ENCODE results near the gene SLC30A4. TPM values are rescaled to one million over a fixed set of nuclear protein-coding genes. Genes with fewer than 3 reads are reported as not detected.

SLC30A4 gene
- total RNA-seq, 2 experiments from 2014 or later: 2.1 to 2.3 TPM

DNA sequence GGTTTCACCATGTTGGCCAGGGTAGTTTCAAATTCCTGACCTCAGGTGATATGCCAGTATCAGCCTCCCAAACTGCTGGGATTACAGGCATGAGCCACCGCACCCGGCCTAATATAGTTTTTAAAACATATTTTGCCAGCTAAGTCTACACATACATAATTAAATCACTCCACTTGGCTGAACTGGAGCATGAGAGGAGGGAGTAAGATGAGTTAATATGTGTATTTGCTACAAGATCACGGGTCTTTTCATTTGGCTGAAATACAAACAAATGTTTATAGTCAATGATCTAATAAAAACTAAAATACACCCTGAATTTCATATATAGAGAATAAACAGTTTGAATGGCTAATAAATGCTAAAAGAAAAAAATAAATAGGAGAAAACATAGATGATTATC is 25.3 kb downstream of the SLC30A4 start:
- intact Hi-C loops (cut with DNase I, micrococcal nuclease): no loop called here
- Mint-ChIP-seq H3K4me3 (no peak overlapping the region), H3K9me3 (no peaks in the 10 kb centered on the region), H3K4me1 (ENCODE audit: low read depth) (no peaks in the 10 kb centered on the region), H3K27me3 (no peaks in the 10 kb centered on the region), H3K27ac (no peak overlapping the region), H3K36me3 (ENCODE audit: low read depth) (no peaks in the 10 kb centered on the region)
- Histone ChIP-seq H3K4me3 (ENCODE audit: low read length) (no peak overlapping the region), H3K27ac (ENCODE audit: low read depth in 1 of 2, low read length in 2 of 2) (no peak overlapping the region), H3K9me3 (ENCODE audit: control insufficient read depth in 1 of 2, insufficient read depth in 1 of 2, low read length in 2 of 2) (no peaks in the 10 kb centered on the region), H3K27me3 (ENCODE audit: control insufficient read depth in 1 of 2, insufficient read depth in 2 of 2, low read length in 2 of 2) (no peaks in the 10 kb centered on the region), H3K4me1 (ENCODE audit: insufficient read depth, low read length) (no peaks in the 10 kb centered on the region), H3K36me3 (ENCODE audit: insufficient read depth, low read length) (no peaks in the 10 kb centered on the region)
- no peak for DNase-seq
- no peak for ATAC-seq (ENCODE audit: poor library complexity)
- TF ChIP-seq, protein P1, sequence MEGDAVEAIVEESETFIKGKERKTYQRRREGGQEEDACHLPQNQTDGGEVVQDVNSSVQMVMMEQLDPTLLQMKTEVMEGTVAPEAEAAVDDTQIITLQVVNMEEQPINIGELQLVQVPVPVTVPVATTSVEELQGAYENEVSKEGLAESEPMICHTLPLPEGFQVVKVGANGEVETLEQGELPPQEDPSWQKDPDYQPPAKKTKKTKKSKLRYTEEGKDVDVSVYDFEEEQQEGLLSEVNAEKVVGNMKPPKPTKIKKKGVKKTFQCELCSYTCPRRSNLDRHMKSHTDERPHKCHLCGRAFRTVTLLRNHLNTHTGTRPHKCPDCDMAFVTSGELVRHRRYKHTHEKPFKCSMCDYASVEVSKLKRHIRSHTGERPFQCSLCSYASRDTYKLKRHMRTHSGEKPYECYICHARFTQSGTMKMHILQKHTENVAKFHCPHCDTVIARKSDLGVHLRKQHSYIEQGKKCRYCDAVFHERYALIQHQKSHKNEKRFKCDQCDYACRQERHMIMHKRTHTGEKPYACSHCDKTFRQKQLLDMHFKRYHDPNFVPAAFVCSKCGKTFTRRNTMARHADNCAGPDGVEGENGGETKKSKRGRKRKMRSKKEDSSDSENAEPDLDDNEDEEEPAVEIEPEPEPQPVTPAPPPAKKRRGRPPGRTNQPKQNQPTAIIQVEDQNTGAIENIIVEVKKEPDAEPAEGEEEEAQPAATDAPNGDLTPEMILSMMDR (IDR thresholded peaks at IDR 0.05): no peak
- ChIA-PET POLR2A (interaction anchor here (0.6 kb wide), 1 partner anchor 141 kb away, joined by 5 read pairs; no protein-coding TSS in a partner anchor), CTCF (no interaction called here)

DNA sequence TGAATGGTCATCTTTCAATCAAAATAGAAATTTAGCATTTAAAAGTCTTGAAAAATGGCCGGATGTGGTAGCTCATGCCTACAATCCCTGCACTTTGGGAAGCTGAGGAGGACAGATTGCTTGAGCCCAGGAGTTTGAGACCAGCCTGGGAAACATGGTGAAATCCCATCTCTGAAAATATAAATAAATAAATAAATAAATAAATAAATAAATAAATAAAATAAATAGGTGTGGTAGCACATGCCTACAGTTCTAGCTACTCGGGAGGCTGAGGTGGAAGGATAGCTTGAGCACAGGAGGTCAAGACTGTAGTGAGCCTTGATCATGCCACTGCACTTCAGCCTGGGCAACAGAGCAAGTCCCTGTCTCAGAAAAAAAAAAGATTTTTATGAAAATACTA is 25.9 kb downstream of the SLC30A4 start:
- TF ChIP-seq, protein P1 (IDR thresholded peaks at IDR 0.05): no peak
- H3K4me3 Mint-ChIP-seq: no peak overlapping the region
- Histone ChIP-seq H3K4me1 (ENCODE audit: insufficient read depth, low read length) (no peaks in the 10 kb centered on the region), H3K36me3 (ENCODE audit: insufficient read depth, low read length) (no peaks in the 10 kb centered on the region), H3K27me3 (ENCODE audit: control insufficient read depth in 1 of 2, insufficient read depth in 2 of 2, low read length in 2 of 2) (no peaks in the 10 kb centered on the region), H3K4me3 (ENCODE audit: low read length) (no peak overlapping the region), H3K27ac (ENCODE audit: low read depth in 1 of 2, low read length in 2 of 2) (no peak overlapping the region), H3K9me3 (ENCODE audit: control insufficient read depth in 1 of 2, insufficient read depth in 1 of 2, low read length in 2 of 2) (no peaks in the 10 kb centered on the region)
- ChIA-PET POLR2A (interaction anchor here (0.6 to 0.7 kb wide), 3 partner anchors 56 to 141 kb away, joined by 3 to 5 read pairs (median 3); no protein-coding TSS in a partner anchor), CTCF (interaction anchor here (0.6 kb wide), 1 partner anchor 746 kb away, joined by 3 read pairs; no protein-coding TSS in a partner anchor)
- ATAC-seq (ENCODE audit: poor library complexity): no peak
- DNase-seq: no peak
- H3K4me1 Mint-ChIP-seq (ENCODE audit: low read depth): no peaks in the 10 kb centered on the region
- H3K27ac Mint-ChIP-seq: no peak overlapping the region
- H3K9me3 Mint-ChIP-seq: no peaks in the 10 kb centered on the region
- intact Hi-C loops (cut with DNase I, micrococcal nuclease): no loop called here
- no peaks in the 10 kb centered on the region for H3K36me3 Mint-ChIP-seq (ENCODE audit: low read depth)
- H3K27me3 Mint-ChIP-seq: no peaks in the 10 kb centered on the region

DNA sequence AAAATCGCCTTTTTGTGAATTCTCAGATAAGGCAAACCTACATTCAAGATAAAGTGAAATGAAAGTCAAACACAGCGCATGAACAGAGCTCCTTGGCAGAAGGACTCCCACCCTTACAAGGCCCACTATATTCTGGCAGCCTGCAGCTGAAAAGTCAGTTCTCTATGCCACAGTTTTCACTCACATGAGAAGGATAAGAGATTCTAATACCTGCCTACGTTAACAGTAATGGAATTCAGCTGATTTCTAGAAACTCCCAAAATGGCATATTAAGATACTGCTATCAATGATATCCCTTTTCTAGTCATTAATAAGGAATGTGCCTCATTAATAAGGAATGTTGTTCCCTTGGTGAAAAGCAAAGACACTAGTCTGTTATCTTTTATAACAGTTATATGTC is 27.0 kb downstream of the SLC30A4 start:
- Histone ChIP-seq H3K9me3 (ENCODE audit: control insufficient read depth in 1 of 2, insufficient read depth in 1 of 2, low read length in 2 of 2) (no peaks in the 10 kb centered on the region), H3K4me1 (ENCODE audit: insufficient read depth, low read length) (no peaks in the 10 kb centered on the region), H3K4me3 (ENCODE audit: low read length) (no peak overlapping the region), H3K36me3 (ENCODE audit: insufficient read depth, low read length) (no peaks in the 10 kb centered on the region), H3K27me3 (ENCODE audit: control insufficient read depth in 1 of 2, insufficient read depth in 2 of 2, low read length in 2 of 2) (no peaks in the 10 kb centered on the region), H3K27ac (ENCODE audit: low read depth in 1 of 2, low read length in 2 of 2) (no peak overlapping the region)
- Mint-ChIP-seq H3K27me3 (no peaks in the 10 kb centered on the region), H3K4me3 (no peak overlapping the region), H3K36me3 (ENCODE audit: low read depth) (no peaks in the 10 kb centered on the region), H3K4me1 (ENCODE audit: low read depth) (no peaks in the 10 kb centered on the region), H3K27ac (no peak overlapping the region), H3K9me3 (no peaks in the 10 kb centered on the region)
- ChIA-PET POLR2A (no interaction called here), CTCF (no interaction called here)
- ATAC-seq (ENCODE audit: poor library complexity): no peak
- intact Hi-C loops (cut with DNase I, micrococcal nuclease): no loop called here
- no peak for DNase-seq
- TF ChIP-seq, protein P1 (IDR thresholded peaks at IDR 0.05): no peak
